K562 (cell line): ENCODE measurements around the gene CPVL.

Source experiments
- CTCF ChIP-seq, 3 experiments: IDR thresholded peaks in 2 of 3; conservative IDR thresholded peaks in 1 of 3; 2 replicates each; pipeline ENCODE4 v1.5.1; 2011 to 2012; ENCODE audit warnings: low read length in 3 of 3, mild to moderate bottlenecking in 3 of 3, control low read depth in 2 of 3, improper control_type of control experiment in 1 of 3, inconsistent platforms in 1 of 3, low read depth in 1 of 3, mixed read lengths in 1 of 3, moderate library complexity in 1 of 3; ENCODE audit not compliant: insufficient read depth in 2 of 3
- POLR2AphosphoS5 ChIP-seq: IDR thresholded peaks from 2 replicates; pipeline ENCODE4 v1.6.1; 2011; ENCODE audit warnings: mild to moderate bottlenecking, low read depth, low read length, moderate library complexity; ENCODE audit not compliant: control insufficient read depth, insufficient read depth
- SMAD3 ChIP-seq: fragments of 450-650 bp; formaldehyde crosslinking; conservative IDR thresholded peaks from 2 replicates; pipeline ENCODE4 v1.4.0; 2020; ENCODE audit warnings: mild to moderate bottlenecking
- TEAD4 ChIP-seq, 2 experiments: sonication (generic) in 1 of 2; formaldehyde crosslinking in 1 of 2; IDR thresholded peaks; 2 replicates each; pipeline versions ENCODE4 v1.6.1 to v1.8.0; 2012 to 2022; ENCODE audit warnings: borderline replicate concordance in 1 of 2, inconsistent platforms in 1 of 2, low read length in 1 of 2, mild to moderate bottlenecking in 1 of 2, missing genetic modification reagents in 1 of 2
- UBTF ChIP-seq, 2 experiments: IDR thresholded peaks; 2 replicates each; pipeline ENCODE4 v1.6.1; 2012; ENCODE audit warnings: improper control_type of control experiment in 2 of 2, low read depth in 2 of 2, low read length in 2 of 2, borderline replicate concordance in 1 of 2

- TF ChIP-seq CTCF (IDR thresholded peaks at IDR 0.05 in 2 of 3, conservative IDR thresholded peaks at IDR 0.05 in 1 of 3; ENCODE audit: insufficient read depth in 2 of 3, low read depth in 1 of 3, low read length in 3 of 3): no peak
- no peak for TF ChIP-seq POLR2AphosphoS5
- no peak for TF ChIP-seq SMAD3 (CRISPR knock-in tag)
- TF ChIP-seq TEAD4 (IDR thresholded peaks at IDR 0.05; ENCODE audit: low read length): no peak
- no peak for TF ChIP-seq TEAD4 (CRISPR knock-in tag; IDR thresholded peaks at IDR 0.05; ENCODE audit: borderline replicate concordance)
- no peak for TF ChIP-seq UBTF (IDR thresholded peaks at IDR 0.05; ENCODE audit: borderline replicate concordance in 1 of 2, low read depth in 2 of 2, low read length in 2 of 2)
Observed at GRCh38 chr7:29127527-29127926, 18.8 kb downstream of the CPVL start.
